A549 treated with Hydrocortisone at 1 μM for 4 hours (cell line): ENCODE measurements around the gene PCDH10. TPM values are rescaled to one million over a fixed set of nuclear protein-coding genes. Genes with fewer than 3 reads are reported as not detected.

Experiments
- total RNA-seq: library from RNA; stranded (reverse); fragments of 200-300 nt; extraction: Qiagen RNA extraction; gene quantifications from 5 replicates; pipeline ENCODE4 v1.2.3, GENCODE V29; 2022

Gene PCDH10, protein sequence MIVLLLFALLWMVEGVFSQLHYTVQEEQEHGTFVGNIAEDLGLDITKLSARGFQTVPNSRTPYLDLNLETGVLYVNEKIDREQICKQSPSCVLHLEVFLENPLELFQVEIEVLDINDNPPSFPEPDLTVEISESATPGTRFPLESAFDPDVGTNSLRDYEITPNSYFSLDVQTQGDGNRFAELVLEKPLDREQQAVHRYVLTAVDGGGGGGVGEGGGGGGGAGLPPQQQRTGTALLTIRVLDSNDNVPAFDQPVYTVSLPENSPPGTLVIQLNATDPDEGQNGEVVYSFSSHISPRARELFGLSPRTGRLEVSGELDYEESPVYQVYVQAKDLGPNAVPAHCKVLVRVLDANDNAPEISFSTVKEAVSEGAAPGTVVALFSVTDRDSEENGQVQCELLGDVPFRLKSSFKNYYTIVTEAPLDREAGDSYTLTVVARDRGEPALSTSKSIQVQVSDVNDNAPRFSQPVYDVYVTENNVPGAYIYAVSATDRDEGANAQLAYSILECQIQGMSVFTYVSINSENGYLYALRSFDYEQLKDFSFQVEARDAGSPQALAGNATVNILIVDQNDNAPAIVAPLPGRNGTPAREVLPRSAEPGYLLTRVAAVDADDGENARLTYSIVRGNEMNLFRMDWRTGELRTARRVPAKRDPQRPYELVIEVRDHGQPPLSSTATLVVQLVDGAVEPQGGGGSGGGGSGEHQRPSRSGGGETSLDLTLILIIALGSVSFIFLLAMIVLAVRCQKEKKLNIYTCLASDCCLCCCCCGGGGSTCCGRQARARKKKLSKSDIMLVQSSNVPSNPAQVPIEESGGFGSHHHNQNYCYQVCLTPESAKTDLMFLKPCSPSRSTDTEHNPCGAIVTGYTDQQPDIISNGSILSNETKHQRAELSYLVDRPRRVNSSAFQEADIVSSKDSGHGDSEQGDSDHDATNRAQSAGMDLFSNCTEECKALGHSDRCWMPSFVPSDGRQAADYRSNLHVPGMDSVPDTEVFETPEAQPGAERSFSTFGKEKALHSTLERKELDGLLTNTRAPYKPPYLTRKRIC
- total RNA-seq = 0.10 to 0.16 TPM (median 0.12 TPM) in 5 replicates

DNA sequence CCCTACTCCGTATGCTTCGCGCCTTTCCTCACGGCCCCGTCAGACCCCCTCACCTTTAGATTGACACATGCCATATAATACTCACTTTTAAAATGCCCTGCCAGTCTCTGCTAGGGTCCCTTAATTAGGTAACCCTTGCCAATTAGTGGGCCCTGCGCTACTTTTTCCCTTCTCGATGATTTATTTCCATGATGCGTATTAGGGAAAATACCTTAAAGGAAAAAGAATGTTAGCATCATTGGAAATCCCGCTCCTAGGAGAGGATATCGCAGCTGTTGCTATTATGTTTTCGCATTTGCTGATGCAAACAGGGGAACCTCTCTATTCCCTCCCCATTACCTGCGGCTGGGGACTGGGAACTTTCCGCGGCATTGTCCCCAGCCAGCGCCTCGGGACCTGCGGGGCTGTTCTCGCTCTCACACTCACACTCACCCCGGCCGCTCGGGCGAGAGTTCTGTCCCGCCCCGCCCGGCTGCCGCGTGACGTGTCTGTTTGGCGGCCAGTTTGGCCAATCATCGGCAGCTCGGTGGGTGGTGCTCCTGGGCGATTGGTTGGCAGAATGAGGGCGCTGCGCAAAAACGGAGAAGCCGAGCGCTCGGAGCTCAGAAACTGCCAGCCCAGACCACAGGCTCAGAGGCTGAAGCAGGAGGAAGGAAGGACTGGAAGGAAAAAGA is at the start of gene PCDH10:
TSS of gene PCDH10 (plus strand) at position 605 of the 674 bp plus-strand sequence. CDS start 847 bp downstream, outside the sequence.

